GM12892 (cell line): ENCODE data around the gene CCDC74B.
A peak's percentile ranks its signal among the peaks of the same experiment; 100 is the strongest.
"Not testable (repeated sequence)": the region's sequence is repeated elsewhere in the genome, so short reads cannot be mapped to it uniquely, and the experiment has no call there.

Experiments used
- DNase-seq: peaks from one replicate; pipeline ENCODE4 v3.0.0; 2011; ENCODE audit not compliant: insufficient read length
- FAIRE-seq: peaks from 2 replicates; lab custom pipeline; 2011; peaks lifted over from hg19 to GRCh38; lab: Jason Lieb, UNC
- POLR2A ChIP-seq: IDR thresholded peaks from 2 replicates; pipeline ENCODE4 v1.6.1; 2011; ENCODE audit warnings: low read depth, low read length, control low read depth
- POLR2AphosphoS5 ChIP-seq: IDR thresholded peaks from 2 replicates; pipeline ENCODE4 v1.6.1; 2011; ENCODE audit warnings: low read depth, low read length, control low read depth
- TAF1 ChIP-seq: IDR thresholded peaks from 2 replicates; pipeline ENCODE4 v1.6.1; 2011; ENCODE audit warnings: low read depth, mild to moderate bottlenecking, control low read depth, low read length, borderline replicate concordance

CCDC74B gene

DNA sequence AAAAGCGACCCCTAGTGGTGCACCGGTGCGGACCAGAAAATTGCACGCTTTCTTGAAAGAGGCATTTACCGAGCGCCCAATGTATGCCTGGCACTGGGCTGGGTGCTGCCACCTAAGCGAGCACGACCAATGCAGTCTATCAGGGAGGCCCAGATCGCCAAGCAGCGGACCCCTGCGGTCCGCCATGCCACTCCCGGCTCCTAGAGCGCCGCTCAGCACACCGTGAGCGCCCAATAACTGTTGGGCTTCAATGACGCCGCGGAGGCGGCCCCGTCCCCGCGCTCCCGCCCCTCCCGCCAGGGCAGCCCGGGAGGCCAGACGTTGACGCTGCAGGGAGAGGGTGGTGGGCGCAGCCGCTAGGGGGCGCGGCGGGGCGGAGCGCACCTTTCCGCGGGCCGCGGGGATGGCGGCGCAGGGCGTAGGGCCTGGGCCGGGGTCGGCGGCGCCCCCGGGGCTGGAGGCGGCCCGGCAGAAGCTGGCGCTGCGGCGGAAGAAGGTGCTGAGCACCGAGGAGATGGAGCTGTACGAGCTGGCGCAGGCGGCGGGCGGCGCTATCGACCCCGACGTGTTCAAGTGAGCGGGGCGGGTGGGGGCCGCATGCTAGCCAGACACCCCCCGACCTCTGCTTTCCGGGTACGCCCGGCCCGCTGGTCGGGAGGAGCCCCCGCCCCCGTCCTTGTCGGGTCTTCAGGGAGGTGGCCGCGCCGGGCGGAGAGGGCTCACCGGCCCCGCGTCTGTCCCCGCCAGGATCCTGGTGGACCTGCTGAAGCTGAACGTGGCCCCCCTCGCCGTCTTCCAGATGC lies 37.2 kb upstream of the CCDC74B start, which contains the start of gene MZT2B:
Gene MZT2B, plus strand, starts transcription at position 383 of the 803 bp plus-strand sequence. Its CDS starts 21 bp downstream, at position 404.
- FAIRE-seq, result peak; percentile 91
- TF ChIP-seq TAF1 (0 out of 2 replicates have a peak, but pooled peaks have one; percentile 18), POLR2AphosphoS5 (peak; percentile 58; the same call in 1 of the 2 replicates), POLR2A (peak; percentile 78)
- peak; percentile 89 for DNase-seq

DNA sequence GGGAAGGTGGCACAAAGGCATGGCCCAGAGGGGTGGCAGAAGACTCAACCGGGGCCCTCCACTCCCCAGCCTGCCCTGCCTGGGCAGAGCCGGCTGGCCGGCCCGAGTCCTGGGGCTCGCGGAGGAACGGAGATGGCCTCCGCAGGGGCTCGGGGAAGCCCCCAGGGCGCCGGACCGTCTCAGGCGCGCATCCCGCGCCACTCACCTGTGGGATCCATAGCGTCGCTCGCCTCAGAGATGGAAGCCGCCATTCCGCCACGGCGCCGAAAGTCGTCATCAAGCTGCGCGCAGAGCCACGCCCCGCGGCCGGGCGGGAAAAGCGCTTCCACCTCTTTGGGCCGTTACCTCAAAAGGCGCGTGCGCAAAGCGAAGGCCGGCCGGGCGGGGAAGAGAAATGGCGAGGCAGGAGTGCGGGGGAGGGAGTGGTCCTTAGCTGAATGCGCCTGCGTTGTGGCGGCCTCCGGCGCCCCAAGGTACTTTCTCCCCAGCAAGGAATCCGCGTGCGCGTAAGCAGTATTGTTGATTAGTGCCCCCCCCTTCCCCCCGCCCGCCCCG lies 36.5 kb upstream of the CCDC74B start, which contains the start of gene SMPD4:
Gene SMPD4, minus strand, starts transcription at position 278 of the 555 bp plus-strand sequence. CDS start 5,010 bp downstream, outside the sequence.
- FAIRE-seq, result peak; percentile 97

GRCh38 chr2:130180404-130181324 lies 35.8 kb upstream of the CCDC74B start:
- DNase-seq, result not testable (repeated sequence)
- peak; percentile 82 for FAIRE-seq

More for the DNA sequence above, 36.5 kb upstream of the CCDC74B start, which contains the start of gene SMPD4:
- DNase-seq, result peak; percentile 74
- TF ChIP-seq POLR2A (peak; percentile 62), TAF1 (peak; percentile 57), POLR2AphosphoS5 (no peak)

DNA sequence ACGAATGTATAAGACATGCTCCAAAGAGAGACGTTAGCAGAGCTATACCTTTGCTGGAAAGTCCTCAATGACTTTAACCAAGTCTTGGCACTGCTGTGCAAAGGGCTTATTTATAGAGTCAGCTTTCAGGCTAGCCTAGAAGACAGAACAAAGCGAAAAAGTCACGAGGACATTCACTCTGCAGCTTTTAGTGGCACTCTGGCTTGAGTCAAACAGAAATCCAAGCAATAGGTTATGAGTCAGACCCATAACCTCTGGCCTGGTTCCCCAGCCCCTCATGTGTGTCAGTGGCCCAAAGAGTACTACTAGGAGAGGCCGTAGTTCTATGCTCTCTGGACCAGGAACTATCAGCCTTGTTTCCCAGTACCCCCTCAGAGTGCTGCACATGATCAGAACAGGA lies 30.0 kb upstream of the CCDC74B start:
- not testable (repeated sequence) for DNase-seq
- peak; percentile 92 for FAIRE-seq

DNA sequence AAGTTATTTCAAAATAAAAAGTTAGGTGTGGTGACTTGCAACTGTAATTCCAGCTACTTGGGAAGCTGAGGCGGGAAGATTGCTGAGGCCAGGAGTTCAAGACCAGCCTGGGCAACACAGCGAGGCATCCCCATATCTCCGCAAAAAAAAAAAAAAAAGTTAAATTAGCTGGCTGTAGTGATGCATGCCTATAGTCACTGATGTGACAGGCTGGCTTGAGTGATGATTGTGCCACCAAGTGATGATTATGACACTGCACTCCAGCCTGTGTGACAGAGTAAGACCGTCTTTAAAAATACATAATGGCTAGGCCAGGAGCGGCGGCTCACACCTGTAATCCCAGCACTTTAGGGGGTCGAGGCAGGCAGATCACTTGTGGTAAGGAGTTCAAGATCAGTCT lies 25.0 kb upstream of the CCDC74B start:
- no peak for FAIRE-seq
- no peak for DNase-seq
- no peak for TF ChIP-seq POLR2A
- no peak for TF ChIP-seq TAF1
- no peak for TF ChIP-seq POLR2AphosphoS5

DNA sequence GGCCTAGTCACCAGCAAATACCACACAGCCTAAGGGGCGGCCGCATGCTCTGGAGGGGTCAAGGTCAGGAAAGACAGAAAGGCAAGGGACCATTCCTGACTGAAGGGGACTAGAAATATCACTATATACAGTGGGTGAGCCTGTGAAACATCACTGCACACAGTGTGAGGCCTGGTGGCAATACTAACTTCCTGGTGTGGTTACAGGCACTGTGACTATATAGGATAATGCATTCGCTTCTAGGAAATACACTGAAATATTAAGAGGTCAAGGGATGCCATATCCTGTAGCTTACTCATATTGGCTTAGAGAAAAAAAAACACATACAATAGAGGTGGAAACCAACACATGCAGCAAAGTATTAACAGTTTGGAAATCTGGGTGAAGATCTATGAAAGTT lies 24.3 kb upstream of the CCDC74B start:
- DNase-seq, FAIRE-seq: not testable (repeated sequence)

DNA sequence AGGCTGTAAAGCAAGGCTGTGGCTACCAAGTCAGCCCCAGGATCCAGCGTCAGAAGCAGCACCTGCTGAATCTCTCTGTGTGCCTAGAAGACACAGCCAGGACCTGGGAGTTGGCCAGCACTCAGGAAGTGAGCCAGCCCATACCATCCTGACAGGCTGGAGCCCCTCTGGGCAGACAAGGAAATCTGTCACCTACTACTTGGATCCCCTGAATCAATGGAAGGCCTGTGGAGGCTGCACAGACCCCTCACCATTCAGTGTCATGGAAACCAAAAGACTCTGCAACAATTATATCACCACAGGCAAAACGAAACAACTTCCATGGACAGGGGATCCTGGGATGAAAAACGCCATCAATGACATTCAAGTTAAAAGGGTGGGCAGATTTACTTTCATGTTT lies 21.7 kb upstream of the CCDC74B start:
- not testable (repeated sequence) for FAIRE-seq, DNase-seq

- FAIRE-seq, result no peak
- no peak for TF ChIP-seq TAF1
- TF ChIP-seq POLR2AphosphoS5, result no peak
- no peak for TF ChIP-seq POLR2A
- no peak for DNase-seq
Measured at GRCh38 chr2:130165293-130166016, 20.5 kb upstream of the CCDC74B start.

- DNase-seq (no peak), FAIRE-seq (no peak)
- TF ChIP-seq POLR2AphosphoS5, result no peak
Measured at GRCh38 chr2:130162968-130163367, 18.1 kb upstream of the CCDC74B start.

- not testable (repeated sequence) for DNase-seq, FAIRE-seq
Measured at GRCh38 chr2:130162486-130162885, 17.6 kb upstream of the CCDC74B start.

DNA sequence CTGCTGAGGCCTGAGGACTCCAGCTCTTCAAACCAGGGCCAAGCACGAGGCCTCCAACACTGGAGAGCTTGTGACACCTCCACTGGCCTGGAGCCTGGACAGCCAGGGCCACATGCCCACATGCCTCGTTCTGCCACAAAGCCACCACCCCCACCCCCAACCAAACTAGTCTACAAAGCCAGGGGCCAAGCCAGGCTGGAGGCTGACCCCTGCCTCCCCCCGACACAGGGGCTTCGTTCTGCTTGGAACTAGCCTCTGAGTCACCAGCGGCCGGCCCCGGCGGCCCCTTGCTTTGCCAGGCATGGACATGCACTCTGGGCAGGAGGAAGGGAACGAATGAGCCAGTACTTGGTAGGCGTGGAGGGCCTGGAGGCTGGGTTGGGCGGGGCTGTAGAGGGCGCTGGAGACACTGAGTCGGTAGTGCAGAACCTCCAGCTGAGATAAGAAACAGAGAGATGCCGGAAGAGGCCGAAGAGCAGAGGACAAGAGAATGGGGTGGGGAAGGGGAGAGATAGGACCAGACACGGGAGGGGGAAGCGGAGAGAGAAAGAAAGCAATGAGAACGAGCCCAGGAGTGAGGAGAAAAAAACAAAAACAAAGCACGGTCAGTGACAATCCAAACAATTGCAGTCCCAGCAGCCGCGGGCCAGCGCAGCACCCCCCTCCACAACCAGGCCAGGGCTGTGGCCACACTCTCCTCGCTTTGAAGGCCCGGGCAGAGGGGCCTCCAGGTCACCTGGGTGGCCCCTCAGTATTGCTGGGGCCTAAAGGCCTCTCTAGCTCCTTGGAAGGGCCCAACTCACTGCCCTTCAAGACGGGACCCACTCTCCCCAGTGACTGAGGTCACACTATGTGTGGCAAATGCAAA lies 16.2 kb upstream of the CCDC74B start:
- not testable (repeated sequence) for DNase-seq, FAIRE-seq
